SH-SY5Y (cell line): Measurements from ENCODE around the gene C2CD4C.

Experiments used
- GATA2 ChIP-seq: IDR thresholded peaks from 2 replicates; pipeline ENCODE4 v1.6.1; 2011; ENCODE audit warnings: mild to moderate bottlenecking, low read depth, low read length
- GATA3 ChIP-seq: IDR thresholded peaks from 2 replicates; pipeline ENCODE4 v1.6.1; 2011; ENCODE audit warnings: low read depth, mild to moderate bottlenecking, low read length, moderate library complexity

DNA sequence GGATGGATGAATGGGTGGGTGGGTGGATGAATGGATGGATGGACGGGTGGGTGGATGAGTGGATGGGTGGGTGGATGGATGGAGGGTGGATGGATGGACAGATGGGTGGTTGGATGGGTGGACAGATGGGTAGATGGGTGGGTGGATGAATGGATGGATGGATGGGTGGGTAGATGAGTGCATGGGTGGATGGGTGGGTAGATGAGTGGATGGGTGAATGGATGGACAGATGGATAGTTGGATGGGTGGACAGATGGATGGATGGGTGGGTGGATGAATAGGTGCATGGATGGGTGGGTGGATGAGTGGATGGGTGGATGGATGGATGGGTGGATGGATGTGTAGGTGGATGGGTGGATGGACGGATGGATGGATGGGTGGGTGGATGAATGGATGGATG, 34.1 kb upstream of the C2CD4C start:
- TF ChIP-seq GATA3 = no peak
- no peak for TF ChIP-seq GATA2
